PC-9 (cell line): ENCODE data around the gene CYTH3. TPM values are rescaled to one million over a fixed set of nuclear protein-coding genes. Genes with fewer than 3 reads are reported as not detected.

Source experiments
- BruUV-seq: library from RNA; stranded (reverse); fragments of 400-500 nt; replicated peaks from 2 replicates; lab custom pipeline; 2021; lab: Mats Ljungman, UMichigan
- CTCF ChIA-PET: fragments of 300-600 bp; sonication (Branson Sonifier 250); formaldehyde crosslinking; loops from one replicate; lab custom pipeline; 2022; ENCODE audit warnings: antibody characterized with exemption; lab: Charles Lee
- POLR2A ChIA-PET: fragments of 300-600 bp; sonication (Branson Sonifier 250); formaldehyde crosslinking; loops from one replicate; lab custom pipeline; 2022; ENCODE audit warnings: antibody characterized with exemption; ENCODE audit not compliant: unreplicated experiment; lab: Charles Lee
- DNase-seq, 2 experiments: peaks; one replicate each; pipeline versions ENCODE4 v3.0.0 to v3.0.0-alpha.2; 2015 to 2022; ENCODE audit warnings: mixed read lengths in 1 of 2
- H2AFZ ChIP-seq: fragments of 200-600 bp; sonication (generic); 2 replicates; pipeline ENCODE4 v1.8.1; 2017; ENCODE audit warnings: antibody characterized with exemption
- H3F3A ChIP-seq: fragments of 200-600 bp; sonication (generic); 2 replicates; pipeline ENCODE4 v1.8.1; 2017; ENCODE audit warnings: antibody characterized with exemption, mild to moderate bottlenecking, low read depth; ENCODE audit not compliant: insufficient read depth
- H3K27ac ChIP-seq: fragments of 200-600 bp; sonication (generic); 2 replicates; pipeline ENCODE4 v1.6.1; 2016; ENCODE audit warnings: mixed run types
- H3K27me3 ChIP-seq: fragments of 200-600 bp; sonication (generic); 2 replicates; pipeline ENCODE4 v1.6.1; 2016; ENCODE audit warnings: low read depth, mixed run types; ENCODE audit not compliant: insufficient read depth
- H3K36me3 ChIP-seq: fragments of 200-600 bp; sonication (generic); 2 replicates; pipeline ENCODE4 v1.6.1; 2016; ENCODE audit warnings: low read depth, mixed run types
- H3K4me1 ChIP-seq: fragments of 200-600 bp; sonication (generic); replicated peaks from 2 replicates; pipeline ENCODE4 v1.6.1; 2016; ENCODE audit warnings: mixed run types; ENCODE audit not compliant: insufficient read depth
- H3K4me2 ChIP-seq: fragments of 200-600 bp; sonication (generic); 2 replicates; pipeline ENCODE4 v1.6.1; 2017; ENCODE audit warnings: mixed run types
- H3K4me3 ChIP-seq: fragments of 200-600 bp; sonication (generic); 2 replicates; pipeline ENCODE4 v1.6.1; 2016; ENCODE audit warnings: mixed run types
- H3K79me2 ChIP-seq: fragments of 200-600 bp; sonication (generic); 2 replicates; pipeline ENCODE4 v1.6.1; 2017; ENCODE audit warnings: low read depth, mixed run types
- H3K9me2 ChIP-seq: fragments of 200-600 bp; sonication (generic); 2 replicates; pipeline ENCODE4 v1.8.1; 2017; ENCODE audit warnings: mild to moderate bottlenecking; ENCODE audit not compliant: insufficient read depth
- H3K9me3 ChIP-seq: fragments of 200-600 bp; sonication (generic); 2 replicates; pipeline ENCODE4 v1.8.1; 2016; ENCODE audit warnings: low read depth; ENCODE audit not compliant: insufficient read depth
- H4K20me1 ChIP-seq: fragments of 200-600 bp; sonication (generic); 2 replicates; pipeline ENCODE4 v1.8.1; 2017; ENCODE audit not compliant: insufficient read depth
- EZH2 ChIP-seq: fragments of 200-600 bp; sonication (generic); IDR thresholded peaks from 2 replicates; pipeline ENCODE4 v1.8.0; 2017; ENCODE audit warnings: antibody characterized with exemption, low read depth
- intact Hi-C: fragments of 100-400 bp; cut with micrococcal nuclease; formaldehyde crosslinking; loops from one replicate; pipeline ENCODE4 v1.10.0; 2022; ENCODE audit not compliant: unreplicated experiment
- total RNA-seq: library from RNA; stranded (reverse); gene quantifications from 2 replicates; pipeline ENCODE4 v1.2.3, GENCODE V29; 2021
- TF ChIP-seq, protein P1 (sequence below): fragments of 200-600 bp; sonication (generic); conservative IDR thresholded peaks from 2 replicates; pipeline ENCODE4 v1.6.1; 2017; ENCODE audit warnings: mixed run types, antibody characterized with exemption, mild to moderate bottlenecking, moderate library complexity

Gene CYTH3
- total RNA-seq, 1 experiment from 2014 or later = 84.4 TPM

DNA sequence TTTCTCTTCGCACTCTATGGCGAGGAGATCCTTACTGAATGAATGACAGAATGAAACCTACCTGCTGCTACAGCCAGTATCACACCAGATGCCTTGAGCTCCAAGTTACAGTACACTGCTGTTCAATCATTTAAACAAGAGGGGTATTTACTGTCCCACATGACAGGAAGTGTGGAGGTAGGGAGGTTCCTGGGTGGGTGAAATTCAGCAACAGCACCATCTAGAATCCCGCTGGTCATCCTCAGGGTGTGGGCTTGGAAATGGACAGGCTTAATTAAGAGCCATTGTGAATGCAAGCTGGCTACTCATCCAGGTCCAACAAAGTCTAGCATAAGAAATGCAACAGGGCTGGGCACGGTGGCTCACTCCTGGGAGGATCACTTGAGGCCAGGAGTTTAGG is 14.7 kb downstream of the CYTH3 start:
- POLR2A ChIA-PET = no interaction called here
- H3K4me3 ChIP-seq = no peak overlapping the region
- H3K27ac ChIP-seq = no peak overlapping the region
- H3K9me3 ChIP-seq = no peaks in the 10 kb centered on the region
- H4K20me1 ChIP-seq = no peaks in the 10 kb centered on the region
- DNase-seq = no peak
- intact Hi-C loops = no loop called here
- 0 out of 2 replicates have a peak, but pooled peaks cover 6% of the 10 kb centered on the region for H3K4me1 ChIP-seq
- CTCF ChIA-PET = no interaction called here
- no peaks in the 10 kb centered on the region for H3K36me3 ChIP-seq
- no peak overlapping the region for H3K4me2 ChIP-seq
- H3F3A ChIP-seq = peaks cover 11% of the 10 kb centered on the region; the same call in 1 of the 2 replicates
- no peaks in the 10 kb centered on the region for H3K27me3 ChIP-seq
- H3K9me2 ChIP-seq = no peaks in the 10 kb centered on the region
- H2AFZ ChIP-seq = no peak overlapping the region
- peaks cover 61% of the 10 kb centered on the region for H3K79me2 ChIP-seq
- TF ChIP-seq, protein P1, sequence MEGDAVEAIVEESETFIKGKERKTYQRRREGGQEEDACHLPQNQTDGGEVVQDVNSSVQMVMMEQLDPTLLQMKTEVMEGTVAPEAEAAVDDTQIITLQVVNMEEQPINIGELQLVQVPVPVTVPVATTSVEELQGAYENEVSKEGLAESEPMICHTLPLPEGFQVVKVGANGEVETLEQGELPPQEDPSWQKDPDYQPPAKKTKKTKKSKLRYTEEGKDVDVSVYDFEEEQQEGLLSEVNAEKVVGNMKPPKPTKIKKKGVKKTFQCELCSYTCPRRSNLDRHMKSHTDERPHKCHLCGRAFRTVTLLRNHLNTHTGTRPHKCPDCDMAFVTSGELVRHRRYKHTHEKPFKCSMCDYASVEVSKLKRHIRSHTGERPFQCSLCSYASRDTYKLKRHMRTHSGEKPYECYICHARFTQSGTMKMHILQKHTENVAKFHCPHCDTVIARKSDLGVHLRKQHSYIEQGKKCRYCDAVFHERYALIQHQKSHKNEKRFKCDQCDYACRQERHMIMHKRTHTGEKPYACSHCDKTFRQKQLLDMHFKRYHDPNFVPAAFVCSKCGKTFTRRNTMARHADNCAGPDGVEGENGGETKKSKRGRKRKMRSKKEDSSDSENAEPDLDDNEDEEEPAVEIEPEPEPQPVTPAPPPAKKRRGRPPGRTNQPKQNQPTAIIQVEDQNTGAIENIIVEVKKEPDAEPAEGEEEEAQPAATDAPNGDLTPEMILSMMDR = no peak
- no peak for TF ChIP-seq EZH2
- no TSS peak for BruUV-seq

DNA sequence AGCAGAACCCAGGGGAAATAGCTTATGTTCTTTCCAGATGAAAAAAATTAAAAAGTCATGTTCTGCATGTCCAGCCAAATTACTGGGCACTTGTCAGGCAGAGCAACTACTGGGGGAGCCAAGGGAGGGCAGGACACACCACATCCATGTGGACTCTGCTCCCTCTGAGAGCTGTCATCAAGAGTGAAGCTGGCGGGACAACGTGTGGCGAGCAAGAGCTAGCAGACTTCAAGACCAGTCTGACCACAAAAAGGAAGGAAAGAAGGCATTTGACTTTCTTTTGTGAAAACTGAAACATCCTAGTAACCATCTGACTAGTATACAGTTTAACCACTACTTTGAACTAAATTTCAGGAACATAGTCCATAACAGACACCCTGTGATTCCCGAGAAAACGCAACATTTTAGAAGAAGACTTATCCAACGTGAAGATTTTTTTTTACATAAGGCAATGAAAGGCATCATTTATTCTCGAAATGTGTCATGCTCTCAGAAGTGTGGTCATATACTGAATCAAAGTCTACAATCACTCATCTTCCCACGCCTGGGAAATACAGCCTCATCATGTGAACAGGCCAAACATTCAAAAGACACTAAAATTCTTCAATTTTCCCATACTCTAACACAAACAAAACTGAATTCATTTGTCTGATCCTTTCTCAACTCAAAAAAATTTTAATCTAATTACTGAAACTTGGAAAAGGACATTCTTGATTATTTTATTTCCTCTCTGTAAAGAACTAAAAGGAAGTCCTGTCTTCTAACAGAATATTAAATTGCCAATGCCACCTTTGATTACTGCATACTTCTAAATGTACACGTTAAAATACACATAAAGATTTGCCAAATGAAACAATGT is 15.5 kb downstream of the CYTH3 start:
- ChIA-PET CTCF (no interaction called here), POLR2A (no interaction called here)
- H3K4me1 ChIP-seq = 0 out of 2 replicates have a peak, but pooled peaks cover 6% of the 10 kb centered on the region
- no peak for TF ChIP-seq EZH2
- TF ChIP-seq, protein P1 = no peak
- no peaks in the 10 kb centered on the region for H3K9me2 ChIP-seq
- intact Hi-C loops = no loop called here
- no peak overlapping the region for H2AFZ ChIP-seq
- no peak overlapping the region for H3K4me3 ChIP-seq
- peaks cover 60% of the 10 kb centered on the region for H3K79me2 ChIP-seq
- no peaks in the 10 kb centered on the region for H3K36me3 ChIP-seq
- no peak overlapping the region for H3K4me2 ChIP-seq
- BruUV-seq = no TSS peak
- no peaks in the 10 kb centered on the region for H3K27me3 ChIP-seq
- no peaks in the 10 kb centered on the region for H4K20me1 ChIP-seq
- peaks cover 11% of the 10 kb centered on the region; the same call in 1 of the 2 replicates for H3F3A ChIP-seq
- no peak overlapping the region for H3K27ac ChIP-seq
- H3K9me3 ChIP-seq = no peaks in the 10 kb centered on the region
- no peak for DNase-seq

DNA sequence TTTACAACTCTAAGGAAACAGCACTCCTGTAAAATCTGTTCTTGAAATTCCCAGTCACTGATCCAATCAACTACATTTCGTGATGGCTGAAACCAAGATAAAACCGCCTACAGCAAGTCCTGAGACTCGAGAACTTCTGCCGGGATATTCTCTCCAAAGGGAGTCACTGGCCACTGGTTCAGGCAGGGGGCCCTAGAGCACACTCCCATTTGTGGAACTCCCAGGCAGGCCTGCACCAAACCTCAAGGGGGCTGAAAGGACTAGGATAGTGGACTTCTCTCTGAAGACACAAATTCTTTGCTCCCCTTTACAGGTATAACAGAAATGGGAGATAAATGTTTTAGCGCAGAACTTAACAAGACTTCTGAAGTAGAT is 16.3 kb downstream of the CYTH3 start:
- CTCF ChIA-PET = no interaction called here
- no peaks in the 10 kb centered on the region for H3K9me2 ChIP-seq
- H4K20me1 ChIP-seq = no peaks in the 10 kb centered on the region
- POLR2A ChIA-PET = interaction anchor here (0.7 kb wide), 1 partner anchor 178 kb away, joined by 27 read pairs; no protein-coding TSS in a partner anchor
- 0 out of 2 replicates have a peak, but pooled peaks cover 6% of the 10 kb centered on the region for H3K4me1 ChIP-seq
- H3K4me2 ChIP-seq = no peak overlapping the region
- no TSS peak for BruUV-seq
- intact Hi-C loops = no loop called here
- H3F3A ChIP-seq = peaks cover 15% of the 10 kb centered on the region; the same call in 1 of the 2 replicates
- DNase-seq = no peak
- H3K79me2 ChIP-seq = peaks cover 61% of the 10 kb centered on the region
- no peaks in the 10 kb centered on the region for H3K9me3 ChIP-seq
- H3K4me3 ChIP-seq = no peak overlapping the region
- no peaks in the 10 kb centered on the region for H3K36me3 ChIP-seq
- no peaks in the 10 kb centered on the region for H3K27me3 ChIP-seq
- H2AFZ ChIP-seq = no peak overlapping the region
- TF ChIP-seq, protein P1 = no peak
- TF ChIP-seq EZH2 = no peak
- no peak overlapping the region for H3K27ac ChIP-seq
